SHP77 (cell line): Measurements from ENCODE around the gene ARID1A.

Experiments used
- DNase-seq, 2 experiments: peaks; one replicate each; lab custom pipeline; 2025; lab: John Stamatoyannopoulos, UW

Gene ARID1A

DNA sequence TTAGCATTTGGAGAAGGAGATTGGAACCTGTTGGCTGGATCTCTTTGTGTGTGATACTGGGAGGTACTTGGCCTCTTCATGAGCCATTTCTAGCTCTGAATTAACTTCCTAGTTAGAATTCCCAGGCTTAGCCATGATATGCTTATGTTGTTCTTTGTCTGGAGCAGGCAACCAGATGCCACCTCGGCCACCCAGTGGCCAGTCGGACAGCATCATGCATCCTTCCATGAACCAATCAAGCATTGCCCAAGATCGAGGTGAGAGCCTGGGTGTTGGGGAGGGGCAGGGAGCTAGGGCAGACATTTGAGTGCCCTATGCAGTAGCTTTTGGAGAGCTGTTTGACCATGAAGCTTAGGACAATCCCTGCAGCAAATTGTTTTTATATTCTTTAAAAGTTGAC is 65.4 kb downstream of the ARID1A start:
- no peak for DNase-seq

DNA sequence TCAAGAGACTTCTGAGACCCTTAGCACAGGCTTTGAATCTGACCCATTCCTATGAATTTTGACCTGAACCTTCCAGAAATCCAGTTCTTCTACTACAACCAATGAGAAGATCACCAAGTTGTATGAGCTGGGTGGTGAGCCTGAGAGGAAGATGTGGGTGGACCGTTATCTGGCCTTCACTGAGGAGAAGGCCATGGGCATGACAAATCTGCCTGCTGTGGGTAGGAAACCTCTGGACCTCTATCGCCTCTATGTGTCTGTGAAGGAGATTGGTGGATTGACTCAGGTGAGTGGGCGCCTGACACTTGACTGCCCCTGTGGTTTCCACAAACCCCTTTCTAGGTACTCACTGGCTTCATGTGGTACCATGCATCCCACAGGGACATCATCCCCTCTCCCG is 71.9 kb downstream of the ARID1A start:
- no peak for DNase-seq

DNA sequence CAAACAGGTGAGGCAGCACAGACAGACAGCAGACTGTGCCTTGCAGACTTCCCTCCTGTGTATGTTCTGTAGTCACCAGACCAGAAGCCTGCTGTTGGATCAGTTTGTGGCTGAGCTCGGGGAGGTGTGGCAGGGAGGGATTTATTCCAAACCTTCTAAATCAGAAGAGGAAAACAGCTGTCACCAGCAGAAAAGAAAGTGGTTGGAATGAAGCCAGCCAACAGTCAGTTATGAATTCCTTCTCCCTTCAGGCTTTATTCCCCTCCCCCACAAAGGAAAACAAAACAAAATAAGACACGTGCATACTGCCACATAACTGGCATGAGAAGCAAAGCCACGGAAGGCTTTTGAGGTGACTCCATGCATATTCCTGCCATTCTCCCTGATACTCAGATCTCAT is 72.9 kb downstream of the ARID1A start:
- DNase-seq = no peak

DNA sequence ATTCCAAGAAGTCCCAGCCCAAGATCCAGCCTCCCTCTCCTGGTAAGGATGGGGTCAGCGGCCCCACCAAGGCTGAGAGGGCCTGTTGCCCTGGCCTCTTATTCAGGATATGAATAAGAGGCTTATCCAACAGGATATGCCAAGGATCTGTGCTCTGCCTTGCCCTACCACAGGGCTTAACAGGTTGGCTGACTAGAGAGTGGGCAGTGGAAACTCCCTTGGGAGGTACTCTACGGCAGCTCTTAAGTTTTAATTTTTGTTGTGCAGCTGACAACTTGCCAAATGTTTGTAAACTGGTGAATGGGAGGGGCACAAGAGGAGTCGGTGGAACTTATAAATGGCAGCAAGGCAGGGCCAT is 75.4 kb downstream of the ARID1A start:
- no peak for DNase-seq

DNA sequence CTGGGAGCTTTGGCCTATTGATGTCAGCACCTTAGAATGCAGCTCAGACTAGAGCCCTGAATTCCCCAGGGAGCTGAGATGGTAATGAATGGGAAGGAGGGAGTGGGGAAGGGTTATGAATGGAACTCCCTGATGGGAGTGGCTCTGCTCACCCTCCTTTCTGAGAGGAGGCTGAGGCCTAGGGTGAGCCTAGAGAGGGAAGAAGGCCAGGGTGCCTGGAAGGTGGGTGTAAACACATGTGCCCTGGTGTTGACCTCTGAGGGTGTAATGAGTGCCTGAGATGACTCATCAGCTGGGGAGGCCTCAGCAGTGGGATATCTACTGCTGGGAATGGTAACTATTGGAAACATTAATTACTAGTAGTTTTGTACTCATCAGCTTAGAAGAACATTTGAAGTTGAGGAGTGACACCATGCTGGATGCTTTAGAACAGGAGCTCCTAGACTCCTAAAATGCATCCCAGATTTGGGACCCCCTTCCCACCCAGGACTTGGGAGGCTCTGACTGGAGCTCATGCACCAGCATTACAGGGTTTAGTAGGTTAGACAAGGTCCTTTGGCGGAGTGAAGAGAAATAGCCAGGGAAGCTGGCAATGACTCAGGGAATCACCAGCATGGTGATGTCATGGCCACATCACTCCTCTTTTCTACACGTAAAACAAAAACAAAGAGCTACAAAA is 76.0 kb downstream of the ARID1A start:
- DNase-seq = no peak

DNA sequence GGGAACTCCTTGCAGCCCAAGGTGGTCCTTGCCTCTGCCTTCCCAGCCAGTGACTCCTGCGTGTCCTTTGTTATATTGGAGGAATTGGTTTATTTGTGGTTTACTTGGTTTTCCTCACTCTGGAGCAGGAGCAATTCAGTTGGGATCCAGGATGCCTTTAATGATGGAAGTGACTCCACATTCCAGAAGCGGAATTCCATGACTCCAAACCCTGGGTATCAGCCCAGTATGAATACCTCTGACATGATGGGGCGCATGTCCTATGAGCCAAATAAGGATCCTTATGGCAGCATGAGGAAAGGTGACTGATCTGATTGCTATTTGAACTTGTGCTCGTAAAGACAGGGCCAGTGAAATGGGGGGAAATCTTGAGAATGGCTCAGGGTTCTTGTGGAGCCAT is 76.9 kb downstream of the ARID1A start:
- DNase-seq = no peak

DNA sequence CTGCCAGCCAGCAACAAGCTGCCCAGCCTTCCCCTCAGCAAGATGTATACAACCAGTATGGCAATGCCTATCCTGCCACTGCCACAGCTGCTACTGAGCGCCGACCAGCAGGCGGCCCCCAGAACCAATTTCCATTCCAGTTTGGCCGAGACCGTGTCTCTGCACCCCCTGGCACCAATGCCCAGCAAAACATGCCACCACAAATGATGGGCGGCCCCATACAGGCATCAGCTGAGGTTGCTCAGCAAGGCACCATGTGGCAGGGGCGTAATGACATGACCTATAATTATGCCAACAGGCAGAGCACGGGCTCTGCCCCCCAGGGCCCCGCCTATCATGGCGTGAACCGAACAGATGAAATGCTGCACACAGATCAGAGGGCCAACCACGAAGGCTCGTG is 78.6 kb downstream of the ARID1A start:
- DNase-seq = no peak

DNA sequence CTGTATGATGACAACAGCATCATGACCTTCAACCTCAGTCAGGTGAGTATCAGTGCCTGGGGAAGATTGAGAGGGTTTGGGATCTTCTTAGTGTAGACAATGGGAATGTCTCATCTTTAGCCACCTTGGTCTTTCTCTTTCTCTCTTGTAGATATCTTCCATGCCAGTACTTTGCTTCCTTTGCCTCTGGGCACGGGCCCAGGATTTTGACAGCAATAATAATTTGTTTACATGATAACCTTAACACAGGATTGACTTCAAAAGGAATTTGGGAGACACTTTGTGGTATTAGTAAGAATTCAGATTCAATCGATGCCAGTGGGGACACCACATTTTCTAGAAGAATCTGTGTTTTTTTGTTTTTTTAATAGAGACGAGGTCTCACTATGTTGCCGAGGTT is 79.9 kb downstream of the ARID1A start:
- DNase-seq = no peak

DNA sequence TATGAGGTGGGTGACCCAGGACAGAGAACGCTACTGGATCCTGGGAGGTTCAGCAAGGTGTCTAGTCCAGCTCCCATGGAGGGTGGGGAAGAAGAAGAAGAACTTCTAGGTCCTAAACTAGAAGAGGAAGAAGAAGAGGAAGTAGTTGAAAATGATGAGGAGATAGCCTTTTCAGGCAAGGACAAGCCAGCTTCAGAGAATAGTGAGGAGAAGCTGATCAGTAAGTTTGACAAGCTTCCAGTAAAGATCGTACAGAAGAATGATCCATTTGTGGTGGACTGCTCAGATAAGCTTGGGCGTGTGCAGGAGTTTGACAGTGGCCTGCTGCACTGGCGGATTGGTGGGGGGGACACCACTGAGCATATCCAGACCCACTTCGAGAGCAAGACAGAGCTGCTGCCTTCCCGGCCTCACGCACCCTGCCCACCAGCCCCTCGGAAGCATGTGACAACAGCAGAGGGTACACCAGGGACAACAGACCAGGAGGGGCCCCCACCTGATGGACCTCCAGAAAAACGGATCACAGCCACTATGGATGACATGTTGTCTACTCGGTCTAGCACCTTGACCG is 83.4 kb downstream of the ARID1A start:
- no peak for DNase-seq

DNA sequence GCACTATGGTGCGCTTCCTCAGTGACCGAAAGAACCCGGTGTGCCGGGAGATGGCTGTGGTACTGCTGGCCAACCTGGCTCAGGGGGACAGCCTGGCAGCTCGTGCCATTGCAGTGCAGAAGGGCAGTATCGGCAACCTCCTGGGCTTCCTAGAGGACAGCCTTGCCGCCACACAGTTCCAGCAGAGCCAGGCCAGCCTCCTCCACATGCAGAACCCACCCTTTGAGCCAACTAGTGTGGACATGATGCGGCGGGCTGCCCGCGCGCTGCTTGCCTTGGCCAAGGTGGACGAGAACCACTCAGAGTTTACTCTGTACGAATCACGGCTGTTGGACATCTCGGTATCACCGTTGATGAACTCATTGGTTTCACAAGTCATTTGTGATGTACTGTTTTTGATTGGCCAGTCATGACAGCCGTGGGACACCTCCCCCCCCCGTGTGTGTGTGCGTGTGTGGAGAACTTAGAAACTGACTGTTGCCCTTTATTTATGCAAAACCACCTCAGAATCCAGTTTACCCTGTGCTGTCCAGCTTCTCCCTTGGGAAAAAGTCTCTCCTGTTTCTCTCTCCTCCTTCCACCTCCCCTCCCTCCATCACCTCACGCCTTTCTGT is 84.6 kb downstream of the ARID1A start:
- no peak for DNase-seq

DNA sequence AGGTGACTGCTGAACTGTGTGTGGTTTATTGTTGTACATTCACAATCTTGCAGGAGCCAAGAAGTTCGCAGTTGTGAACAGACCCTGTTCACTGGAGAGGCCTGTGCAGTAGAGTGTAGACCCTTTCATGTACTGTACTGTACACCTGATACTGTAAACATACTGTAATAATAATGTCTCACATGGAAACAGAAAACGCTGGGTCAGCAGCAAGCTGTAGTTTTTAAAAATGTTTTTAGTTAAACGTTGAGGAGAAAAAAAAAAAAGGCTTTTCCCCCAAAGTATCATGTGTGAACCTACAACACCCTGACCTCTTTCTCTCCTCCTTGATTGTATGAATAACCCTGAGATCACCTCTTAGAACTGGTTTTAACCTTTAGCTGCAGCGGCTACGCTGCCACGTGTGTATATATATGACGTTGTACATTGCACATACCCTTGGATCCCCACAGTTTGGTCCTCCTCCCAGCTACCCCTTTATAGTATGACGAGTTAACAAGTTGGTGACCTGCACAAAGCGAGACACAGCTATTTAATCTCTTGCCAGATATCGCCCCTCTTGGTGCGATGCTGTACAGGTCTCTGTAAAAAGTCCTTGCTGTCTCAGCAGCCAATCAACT is 85.5 kb downstream of the ARID1A start:
- DNase-seq = no peak

DNA sequence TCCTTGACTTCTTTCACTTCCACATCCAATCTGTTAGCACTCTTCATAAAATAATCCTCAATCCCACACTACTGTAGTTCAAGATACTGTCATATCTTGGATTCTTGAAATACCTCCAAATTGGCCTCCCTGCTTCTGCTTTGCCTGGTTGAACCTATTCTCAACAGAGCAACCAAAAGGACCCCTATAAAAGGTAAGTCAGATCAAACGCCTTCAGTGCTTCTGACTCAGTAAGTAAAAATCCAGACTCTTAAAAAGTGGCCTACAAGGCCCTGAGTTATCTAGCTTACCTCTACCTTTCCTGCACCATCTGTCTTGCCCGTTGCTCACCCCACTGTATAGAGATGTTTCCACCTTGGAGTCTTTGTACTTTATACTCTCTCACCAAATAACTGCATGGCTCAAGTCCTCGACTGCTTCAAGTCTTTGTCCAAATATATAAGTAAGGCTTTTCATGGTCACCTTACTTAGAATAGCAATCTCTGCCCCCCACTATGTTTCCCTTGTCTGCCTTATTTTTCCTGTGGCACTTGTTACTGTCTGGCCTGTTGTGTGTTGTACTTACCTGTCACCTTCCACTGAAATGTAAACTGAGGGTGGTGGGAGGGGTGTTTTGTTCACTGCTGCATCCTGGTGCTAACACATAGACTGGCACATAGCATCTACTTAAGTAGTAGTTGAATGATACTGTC is 86.9 kb downstream of the ARID1A start:
- no peak for DNase-seq

DNA sequence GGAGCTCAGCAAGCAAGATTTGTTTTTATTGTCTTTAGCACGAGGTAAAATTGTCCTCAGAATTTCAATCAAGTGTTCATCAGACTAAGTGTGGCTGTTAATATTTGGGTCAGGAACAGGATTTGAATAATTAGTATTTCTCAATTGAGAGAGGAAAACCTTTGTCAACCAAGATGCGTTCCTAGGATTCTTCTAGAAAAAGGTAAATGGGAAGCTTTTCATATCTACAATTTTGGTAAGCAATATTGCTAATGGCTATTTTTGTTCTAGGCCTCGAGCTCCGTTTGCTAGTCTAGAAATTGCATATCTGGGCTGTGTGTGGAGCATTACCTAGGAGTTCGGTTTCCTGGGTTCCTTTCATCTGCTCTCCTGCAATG is 87.8 kb downstream of the ARID1A start:
- DNase-seq = no peak

DNA sequence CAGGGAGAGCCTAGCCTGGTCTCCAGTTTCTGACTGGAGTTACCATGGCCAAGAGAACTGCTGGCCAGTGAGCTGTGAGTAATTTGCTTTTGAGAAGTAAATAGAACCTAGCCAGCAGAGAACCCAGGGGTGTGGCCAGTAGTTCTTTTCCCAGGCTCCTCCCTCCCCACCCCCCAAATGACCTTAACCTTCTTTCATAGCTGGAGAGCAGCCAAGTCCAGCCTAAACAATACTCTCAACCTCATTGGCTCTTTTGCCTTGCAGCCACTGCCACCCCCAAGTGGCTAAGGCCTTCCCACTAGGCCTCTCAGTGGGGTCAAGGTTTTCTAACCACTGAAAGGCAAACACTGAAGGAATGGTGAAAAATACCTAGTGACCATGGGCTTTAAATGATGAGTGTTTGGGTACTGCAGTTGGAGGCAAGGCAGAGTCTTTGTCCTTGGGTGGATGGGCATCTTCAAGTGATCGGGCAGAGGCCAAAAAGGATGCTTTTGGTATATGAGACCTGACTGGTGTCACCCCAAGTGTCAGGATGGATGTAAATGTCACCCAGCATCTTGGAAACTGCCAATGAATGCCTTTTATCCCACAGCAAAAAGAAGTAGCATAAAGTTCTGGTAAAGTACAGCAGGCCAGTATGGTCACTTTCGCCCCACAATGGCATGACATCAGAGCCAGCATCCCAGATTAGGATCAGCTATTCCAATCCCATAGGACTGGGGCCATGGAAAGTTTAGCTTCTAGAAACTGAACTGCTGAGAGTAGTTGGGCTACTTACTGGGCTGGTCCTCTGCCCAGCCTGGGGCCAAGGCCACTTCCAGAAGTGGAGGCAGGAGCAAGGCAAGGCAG is 88.4 kb downstream of the ARID1A start:
- peak in 1 of 2 experiments; percentile 14 for DNase-seq

DNA sequence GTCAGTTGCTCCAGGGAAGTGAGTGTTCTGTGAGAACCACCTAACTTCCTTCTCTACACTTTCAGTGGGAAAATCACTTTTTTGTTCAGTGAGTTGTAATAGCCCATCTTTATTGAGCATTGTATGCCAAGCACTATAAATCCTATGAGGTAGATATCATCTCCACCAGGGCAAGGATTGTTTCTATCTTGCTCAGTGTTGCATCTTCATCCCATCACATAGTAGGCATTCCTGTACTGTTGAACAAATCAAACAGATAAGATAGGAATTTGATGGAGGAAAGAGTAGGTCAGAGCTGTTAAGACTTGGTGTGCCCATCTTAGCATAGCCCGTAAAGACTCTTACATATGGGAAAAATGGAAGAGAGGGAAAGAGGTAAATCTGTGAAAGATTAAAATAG is 89.1 kb downstream of the ARID1A start:
- no peak for DNase-seq

DNA sequence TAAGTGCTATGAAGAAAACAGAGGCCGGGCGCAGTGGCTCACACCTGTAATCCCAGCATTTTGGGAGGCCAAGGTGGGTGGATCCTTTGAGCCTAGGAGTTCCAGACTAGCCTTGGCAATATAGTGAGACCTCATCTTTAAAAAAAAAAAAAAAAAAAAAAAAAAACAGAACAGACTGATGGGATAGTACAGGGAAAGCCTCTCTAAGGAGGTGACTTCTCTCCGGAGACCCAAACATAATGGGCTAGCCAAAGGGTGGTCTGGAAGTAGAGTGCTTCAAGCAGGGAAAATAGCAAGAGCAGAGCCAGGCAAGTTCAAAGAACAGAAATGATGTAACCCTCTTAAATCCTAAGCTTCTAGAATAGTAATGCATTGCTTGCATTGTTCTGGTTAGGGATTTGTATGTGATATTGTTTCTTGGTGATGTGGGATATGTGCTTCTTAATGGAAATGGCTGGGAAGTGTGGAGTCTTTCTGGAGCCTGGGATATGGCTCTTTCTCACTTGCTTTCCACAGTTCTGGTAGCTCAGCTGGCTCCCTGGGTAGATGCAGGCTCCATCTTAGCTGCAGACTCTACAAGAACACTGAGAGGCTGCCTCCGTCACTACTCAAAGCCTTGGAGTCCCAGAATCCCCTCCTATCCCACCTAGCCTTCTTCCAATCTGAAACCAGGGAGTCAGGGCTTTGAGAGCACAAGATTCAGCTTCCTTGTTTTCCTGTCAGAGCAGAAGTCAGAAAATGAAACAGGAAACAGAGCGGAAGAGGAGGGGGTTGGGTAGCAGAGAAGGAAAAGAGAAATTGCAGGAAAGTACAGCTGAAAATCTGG is 90.0 kb downstream of the ARID1A start:
- no peak for DNase-seq

DNA sequence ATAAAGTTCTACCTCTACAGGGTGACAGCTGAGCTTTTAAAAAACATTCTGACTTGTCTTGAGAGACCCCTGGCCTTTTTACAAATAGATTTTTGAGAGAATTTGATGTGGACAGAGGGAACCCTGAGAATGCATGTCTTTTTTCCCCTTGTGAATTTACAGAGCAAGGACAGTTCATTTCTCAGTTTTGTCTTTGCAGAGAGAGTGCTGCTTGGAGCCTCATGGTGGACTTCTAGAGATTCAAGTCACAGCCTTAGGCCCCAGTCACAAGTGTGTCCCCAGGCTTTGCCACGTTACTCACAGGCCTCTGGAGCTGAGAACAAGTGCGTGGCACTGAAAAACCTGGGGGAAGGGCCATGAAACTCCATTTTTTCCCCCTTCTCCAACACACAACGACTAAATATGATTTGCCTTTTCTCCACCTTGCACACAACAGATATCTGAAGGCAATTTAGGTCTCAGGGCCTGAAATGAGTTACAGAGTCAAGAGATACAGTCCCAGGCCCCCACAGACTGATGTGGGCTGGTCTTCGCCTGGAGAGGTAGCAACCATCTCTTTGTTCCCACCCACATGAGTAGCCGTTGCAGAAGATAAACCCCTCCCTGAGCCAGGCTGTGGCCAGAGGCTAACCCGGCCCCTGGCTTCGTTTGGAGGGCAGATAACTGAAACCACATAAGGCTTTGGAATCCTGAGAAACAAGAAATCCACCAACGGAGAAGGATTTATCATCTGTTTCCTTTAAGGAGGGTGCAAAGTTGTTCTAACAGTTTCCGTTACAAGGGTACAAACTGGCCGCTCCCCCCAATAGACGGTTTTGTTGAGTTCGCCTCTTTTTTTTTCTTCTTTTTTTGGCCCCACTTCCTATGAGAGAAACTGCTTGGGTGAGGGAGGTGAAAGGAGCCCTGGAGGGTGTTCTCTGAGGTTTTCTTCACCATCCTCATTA is 90.9 kb downstream of the ARID1A start:
- peak; percentile 41 to 56 for DNase-seq

DNA sequence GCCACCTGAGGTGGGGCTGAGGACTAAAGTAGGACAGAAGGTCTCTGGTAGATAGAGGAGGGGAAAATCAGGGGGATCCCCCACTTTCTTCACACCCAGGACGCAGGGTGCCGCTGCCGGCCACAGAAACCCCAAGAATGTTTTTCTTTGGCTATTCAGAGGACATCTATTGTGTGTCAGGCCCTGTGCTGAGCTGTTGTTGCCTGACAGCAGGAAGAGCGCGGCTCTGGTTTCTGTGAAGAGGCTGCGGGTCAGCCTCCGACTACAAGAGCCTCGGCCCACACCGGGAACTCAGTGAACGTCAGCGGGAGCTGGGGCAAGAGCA is 91.5 kb downstream of the ARID1A start:
- peak; percentile 57 to 59 for DNase-seq

DNA sequence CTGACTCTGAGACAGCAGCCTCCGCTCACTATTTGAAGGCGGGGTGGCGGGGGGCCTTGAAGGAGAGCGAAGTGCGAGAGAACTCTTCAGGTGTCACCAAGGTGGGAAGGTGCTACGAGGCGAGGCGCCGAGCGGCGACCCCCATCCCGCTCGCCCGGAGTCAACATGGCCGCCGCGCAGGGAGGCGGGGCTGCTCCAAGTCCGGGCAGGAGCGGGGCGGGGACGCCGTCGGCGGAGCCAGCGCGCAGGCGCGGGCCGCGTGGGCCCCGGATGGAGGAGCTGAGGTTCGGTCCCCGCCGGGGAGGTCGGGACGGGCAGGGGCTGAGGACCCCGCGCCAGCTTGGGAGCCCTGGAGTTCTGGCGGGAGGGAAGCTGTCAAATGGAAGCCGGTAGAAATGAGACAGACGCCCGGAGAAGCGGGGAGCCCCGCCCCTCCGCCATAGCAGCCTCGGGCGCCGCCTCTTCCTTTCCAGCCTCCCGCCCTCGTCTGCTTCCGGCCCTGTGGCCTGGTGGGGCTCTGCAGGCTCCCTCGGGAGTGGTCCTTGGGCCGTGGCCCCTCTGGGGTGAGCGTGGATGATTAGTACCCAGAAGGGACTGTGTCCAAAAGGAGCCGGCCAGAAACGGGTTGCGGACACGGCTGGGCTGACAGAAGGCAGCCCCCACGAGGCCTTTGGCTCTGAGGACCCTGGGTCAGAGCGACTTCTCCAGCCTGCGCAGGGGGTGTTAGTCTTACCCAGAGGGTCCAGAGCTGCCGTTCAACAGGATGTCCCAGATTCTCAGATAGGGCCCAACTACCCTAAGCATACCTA is 92.1 kb downstream of the ARID1A start, which contains the start of gene PIGV:
TSS of gene PIGV (plus strand) at position 245 of the 809 bp plus-strand sequence. CDS start 2,866 bp downstream, outside the sequence.
- DNase-seq = peak; percentile 77 to 88
